ENCODE results near the gene TMEM154.

Gene TMEM154

GRCh38 chr4:152679414-152680281 lies at the start of gene TMEM154:
TSS of gene TMEM154 (minus strand) at chr4:152679997. CDS start at chr4:152679933, 64 bp downstream.
- H3K36me3 Mint-ChIP-seq, result peaks cover 4% of the 10 kb centered on the region
- no peaks in the 10 kb centered on the region for H3K9me3 Mint-ChIP-seq
- ATAC-seq (peak; percentile 90), DNase-seq (ENCODE audit: low spot score in 2 of 2) (peak; percentile 50 to 79)
- peaks cover 67% of the 10 kb centered on the region for H3K4me1 Mint-ChIP-seq
- peak within 1 kb of the TSS; percentile 92 for H3K27ac Mint-ChIP-seq
- peak within 1 kb of the TSS; percentile 83 for H3K4me3 Mint-ChIP-seq

GRCh38 chr4:152729466-152729865 lies 49.7 kb upstream of the TMEM154 start:
- H3K4me1 Mint-ChIP-seq, result no peaks in the 10 kb centered on the region
- H3K4me3 Mint-ChIP-seq, result no peak overlapping the region
- no peak overlapping the region for H3K27ac Mint-ChIP-seq
- no peaks in the 10 kb centered on the region for H3K36me3 Mint-ChIP-seq
- no peaks in the 10 kb centered on the region for H3K9me3 Mint-ChIP-seq
- peak; percentile 54 for ATAC-seq
- no peak for DNase-seq (ENCODE audit: low spot score in 2 of 2)

GRCh38 chr4:152728343-152728742 lies 48.5 kb upstream of the TMEM154 start:
- Mint-ChIP-seq H3K36me3 (no peaks in the 10 kb centered on the region), H3K9me3 (no peaks in the 10 kb centered on the region), H3K27ac (no peak overlapping the region), H3K4me3 (no peak overlapping the region), H3K4me1 (no peaks in the 10 kb centered on the region)
- ATAC-seq, result no peak
- DNase-seq (ENCODE audit: low spot score in 2 of 2), result no peak

- ATAC-seq (no peak), DNase-seq (ENCODE audit: low spot score in 2 of 2) (no peak)
- Mint-ChIP-seq H3K4me3 (no peak overlapping the region), H3K27ac (no peak overlapping the region), H3K36me3 (no peaks in the 10 kb centered on the region), H3K9me3 (peaks cover 2% of the 10 kb centered on the region), H3K4me1 (no peaks in the 10 kb centered on the region)
Measured at GRCh38 chr4:152727784-152728183, 48.0 kb upstream of the TMEM154 start.

GRCh38 chr4:152724494-152724893 lies 44.7 kb upstream of the TMEM154 start:
- Mint-ChIP-seq H3K9me3 (peaks cover 2% of the 10 kb centered on the region), H3K4me3 (no peak overlapping the region), H3K4me1 (no peaks in the 10 kb centered on the region), H3K27ac (no peak overlapping the region), H3K36me3 (no peaks in the 10 kb centered on the region)
- DNase-seq (ENCODE audit: low spot score in 2 of 2) (no peak), ATAC-seq (no peak)

GRCh38 chr4:152723236-152723635 lies 43.4 kb upstream of the TMEM154 start:
- Mint-ChIP-seq H3K4me1 (no peaks in the 10 kb centered on the region), H3K9me3 (peaks cover 2% of the 10 kb centered on the region), H3K27ac (no peak overlapping the region), H3K4me3 (no peak overlapping the region), H3K36me3 (no peaks in the 10 kb centered on the region)
- no peak for DNase-seq (ENCODE audit: low spot score in 2 of 2)
- ATAC-seq, result no peak

- no peak for DNase-seq (ENCODE audit: low spot score in 2 of 2)
- Mint-ChIP-seq H3K27ac (no peak overlapping the region), H3K36me3 (no peaks in the 10 kb centered on the region)
Measured at GRCh38 chr4:152719801-152720556, 40.2 kb upstream of the TMEM154 start.

GRCh38 chr4:152719291-152719690 lies 39.5 kb upstream of the TMEM154 start:
- DNase-seq (ENCODE audit: low spot score in 2 of 2) (no peak), ATAC-seq (no peak)
- Mint-ChIP-seq H3K9me3 (peaks cover 5% of the 10 kb centered on the region), H3K36me3 (no peaks in the 10 kb centered on the region), H3K4me1 (no peaks in the 10 kb centered on the region), H3K27ac (no peak overlapping the region), H3K4me3 (no peak overlapping the region)

More at GRCh38 chr4:152719801-152720556, 40.2 kb upstream of the TMEM154 start:
- peaks cover 5% of the 10 kb centered on the region for H3K9me3 Mint-ChIP-seq
- H3K4me3 Mint-ChIP-seq, result no peak overlapping the region
- ATAC-seq, result no peak
- H3K4me1 Mint-ChIP-seq, result no peaks in the 10 kb centered on the region

GRCh38 chr4:152715076-152715475 lies 35.3 kb upstream of the TMEM154 start:
- no peak for DNase-seq (ENCODE audit: low spot score in 2 of 2)
- Mint-ChIP-seq H3K27ac (no peak overlapping the region), H3K9me3 (peaks cover 3% of the 10 kb centered on the region), H3K4me3 (no peak overlapping the region), H3K4me1 (no peaks in the 10 kb centered on the region), H3K36me3 (no peaks in the 10 kb centered on the region)
- ATAC-seq, result no peak

GRCh38 chr4:152713951-152714705 lies 34.3 kb upstream of the TMEM154 start:
- Mint-ChIP-seq H3K4me1 (no peaks in the 10 kb centered on the region), H3K36me3 (no peaks in the 10 kb centered on the region), H3K27ac (no peak overlapping the region), H3K4me3 (no peak overlapping the region), H3K9me3 (peaks cover 3% of the 10 kb centered on the region)
- ATAC-seq, result no peak
- DNase-seq (ENCODE audit: low spot score in 2 of 2), result no peak

- Mint-ChIP-seq H3K9me3 (peaks cover 3% of the 10 kb centered on the region), H3K4me1 (no peaks in the 10 kb centered on the region), H3K27ac (no peak overlapping the region), H3K36me3 (no peaks in the 10 kb centered on the region), H3K4me3 (no peak overlapping the region)
- ATAC-seq (peak; percentile 76), DNase-seq (ENCODE audit: low spot score in 2 of 2) (no peak)
Measured at GRCh38 chr4:152709675-152710438, 30.1 kb upstream of the TMEM154 start.

- no peak overlapping the region for H3K27ac Mint-ChIP-seq
- no peaks in the 10 kb centered on the region for H3K4me1 Mint-ChIP-seq
- ATAC-seq (no peak), DNase-seq (ENCODE audit: low spot score in 2 of 2) (no peak)
- H3K4me3 Mint-ChIP-seq, result no peak overlapping the region
- peaks cover 6% of the 10 kb centered on the region for H3K9me3 Mint-ChIP-seq
- H3K36me3 Mint-ChIP-seq, result no peaks in the 10 kb centered on the region
Measured at GRCh38 chr4:152708796-152709195, 29.0 kb upstream of the TMEM154 start.

- ATAC-seq (no peak), DNase-seq (ENCODE audit: low spot score in 2 of 2) (no peak)
- H3K27ac Mint-ChIP-seq, result no peak overlapping the region
- H3K9me3 Mint-ChIP-seq, result peaks cover 6% of the 10 kb centered on the region
- H3K36me3 Mint-ChIP-seq, result no peaks in the 10 kb centered on the region
- no peaks in the 10 kb centered on the region for H3K4me1 Mint-ChIP-seq
- H3K4me3 Mint-ChIP-seq, result no peak overlapping the region
Measured at GRCh38 chr4:152708361-152708760, 28.6 kb upstream of the TMEM154 start.

- H3K4me1 Mint-ChIP-seq, result no peaks in the 10 kb centered on the region
- H3K36me3 Mint-ChIP-seq, result no peaks in the 10 kb centered on the region
- no peak overlapping the region for H3K27ac Mint-ChIP-seq
- DNase-seq (ENCODE audit: low spot score in 2 of 2) (no peak), ATAC-seq (no peak)
- H3K9me3 Mint-ChIP-seq, result peaks cover 6% of the 10 kb centered on the region
- H3K4me3 Mint-ChIP-seq, result no peak overlapping the region
Measured at GRCh38 chr4:152707632-152708031, 27.8 kb upstream of the TMEM154 start.

- Mint-ChIP-seq H3K4me3 (no peak overlapping the region), H3K4me1 (no peaks in the 10 kb centered on the region), H3K27ac (no peak overlapping the region), H3K36me3 (no peaks in the 10 kb centered on the region), H3K9me3 (peaks cover 6% of the 10 kb centered on the region)
- DNase-seq (ENCODE audit: low spot score in 2 of 2) (no peak), ATAC-seq (no peak)
Measured at GRCh38 chr4:152705903-152706302, 26.1 kb upstream of the TMEM154 start.
